HuH-7.5 (cell line): Measurements from ENCODE around the gene TPGS1.

ENCODE experiments used
- DNase-seq: peaks from one replicate; pipeline ENCODE4 v3.0.0; 2011; ENCODE audit warnings: low spot score

TPGS1 gene

GRCh38 chr19:518598-519231 lies 11.4 kb downstream of the TPGS1 start:
- DNase-seq = no peak

DNA sequence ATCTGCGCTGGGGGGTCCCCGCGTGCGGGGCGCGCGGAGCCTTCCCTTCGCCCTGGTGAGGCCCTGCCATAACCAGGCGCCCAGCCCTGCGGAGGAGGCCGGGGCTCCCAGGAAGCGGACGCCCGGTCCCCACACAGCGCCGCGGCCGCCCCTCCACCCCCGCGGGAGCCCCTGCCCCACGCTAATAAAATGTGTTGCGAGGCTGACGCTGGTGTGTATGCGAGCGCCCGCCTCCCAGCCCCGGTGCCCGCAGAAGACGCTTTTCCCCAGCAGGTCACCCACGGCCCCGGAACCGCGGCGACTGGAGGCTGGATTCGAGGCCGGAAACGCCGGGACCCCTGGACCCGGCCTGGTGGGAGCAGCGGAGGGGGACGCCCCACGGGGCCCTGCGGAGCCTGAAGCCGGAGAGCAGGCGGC lies 12.2 kb downstream of the TPGS1 start:
- no peak for DNase-seq

- no peak for DNase-seq
Observed at GRCh38 chr19:522726-523125, 15.4 kb downstream of the TPGS1 start.

GRCh38 chr19:524062-524674 lies 16.9 kb downstream of the TPGS1 start:
- DNase-seq = peak; percentile 77

DNA sequence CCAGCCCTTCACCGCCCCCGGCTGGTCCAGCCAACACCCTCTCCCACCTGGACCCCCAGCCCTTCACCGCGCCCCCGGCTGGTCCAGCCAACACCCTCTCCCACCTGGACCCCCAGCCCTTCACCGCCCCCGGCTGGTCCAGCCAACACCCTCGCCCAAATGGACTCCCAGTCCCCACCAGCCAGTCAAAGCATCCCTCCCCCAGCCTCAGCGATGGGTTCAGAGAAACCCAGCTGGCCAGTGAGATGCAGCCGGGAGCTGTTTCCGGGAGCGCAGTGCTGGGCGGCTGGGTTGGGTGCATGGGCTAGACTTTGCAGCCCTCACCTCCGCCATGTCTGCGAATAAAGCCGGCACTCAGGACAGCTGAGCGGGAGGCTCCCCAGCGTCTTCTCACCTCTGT lies 17.7 kb downstream of the TPGS1 start:
- DNase-seq = no peak

GRCh38 chr19:525857-526419 lies 18.6 kb downstream of the TPGS1 start:
- no peak for DNase-seq

GRCh38 chr19:530134-531008 lies 23.1 kb downstream of the TPGS1 start:
- DNase-seq = no peak

DNA sequence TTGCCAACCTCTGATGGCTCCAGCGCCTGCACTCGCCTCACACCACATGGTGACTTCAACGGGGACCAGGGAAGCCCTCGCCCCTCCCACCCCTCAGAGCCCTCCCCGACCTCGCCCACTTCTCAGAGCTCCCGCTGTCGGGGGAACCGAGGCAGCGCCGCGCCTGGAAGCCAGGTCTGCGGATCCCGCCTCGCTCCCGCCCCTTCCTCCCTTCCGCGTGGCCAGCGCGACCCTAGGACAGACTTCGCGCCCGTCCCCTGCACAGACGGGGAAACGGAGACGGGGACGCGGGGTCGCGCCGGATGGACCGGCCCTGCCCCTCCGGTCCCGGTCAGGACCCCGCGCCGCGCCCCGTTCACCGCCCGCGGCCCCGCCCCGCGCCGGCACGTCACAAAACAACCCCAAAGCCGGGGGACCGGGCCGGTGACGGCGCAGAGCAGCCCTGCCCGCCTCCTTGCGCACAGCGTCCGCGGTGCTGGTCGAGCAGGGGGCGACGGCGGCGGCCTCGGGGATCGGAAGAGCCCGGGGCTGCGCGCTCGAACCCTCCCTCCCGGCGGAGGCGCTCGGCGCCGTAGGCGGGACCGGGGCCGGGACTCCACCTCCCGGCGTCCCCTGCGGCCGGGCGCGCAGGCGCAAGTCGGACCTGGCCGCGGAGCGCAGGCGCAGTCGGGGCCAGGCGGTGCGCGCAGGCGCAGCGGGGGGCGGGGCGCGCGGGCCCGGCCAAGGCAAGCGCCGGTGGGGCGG lies 23.9 kb downstream of the TPGS1 start:
- DNase-seq = peak; percentile 99

DNA sequence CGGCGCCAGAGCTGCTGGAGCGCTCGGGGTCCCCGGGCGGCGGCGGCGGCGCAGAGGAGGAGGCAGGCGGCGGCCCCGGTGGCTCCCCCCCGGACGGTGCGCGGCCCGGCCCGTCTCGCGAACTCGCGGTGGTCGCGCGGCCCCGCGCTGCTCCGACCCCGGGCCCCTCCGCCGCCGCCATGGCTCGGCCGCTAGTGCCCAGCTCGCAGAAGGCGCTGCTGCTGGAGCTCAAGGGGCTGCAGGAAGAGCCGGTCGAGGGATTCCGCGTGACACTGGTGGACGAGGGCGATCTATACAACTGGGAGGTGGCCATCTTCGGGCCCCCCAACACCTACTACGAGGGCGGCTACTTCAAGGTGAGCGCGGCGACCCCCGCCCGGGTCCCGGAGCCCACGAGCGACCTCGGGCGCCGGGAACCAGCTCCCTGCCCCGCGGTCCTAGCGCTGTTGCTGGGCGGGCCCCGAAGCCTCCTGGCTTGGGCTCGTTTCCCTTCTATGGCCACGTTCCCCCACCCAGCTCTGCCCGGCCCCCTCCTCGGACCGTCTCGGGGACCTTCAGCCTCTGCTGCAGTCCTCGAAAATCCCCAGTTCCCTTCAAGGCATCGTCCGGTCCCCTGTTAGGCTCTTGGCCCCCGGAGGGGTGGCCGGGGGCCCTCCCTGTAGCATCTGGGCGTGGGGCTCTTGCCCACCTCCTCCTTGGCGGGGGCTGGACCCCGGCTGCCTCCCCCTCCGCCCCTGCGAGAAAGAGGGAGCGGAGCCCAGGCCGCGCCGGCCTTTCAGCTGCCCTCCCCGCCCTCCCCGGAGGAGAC lies 24.7 kb downstream of the TPGS1 start, which contains the start of gene CDC34:
CDC34 (plus strand) TSS at position 8 of the 808 bp plus-strand sequence; CDS start at position 180, 172 bp downstream.
- DNase-seq = peak; percentile 64

DNA sequence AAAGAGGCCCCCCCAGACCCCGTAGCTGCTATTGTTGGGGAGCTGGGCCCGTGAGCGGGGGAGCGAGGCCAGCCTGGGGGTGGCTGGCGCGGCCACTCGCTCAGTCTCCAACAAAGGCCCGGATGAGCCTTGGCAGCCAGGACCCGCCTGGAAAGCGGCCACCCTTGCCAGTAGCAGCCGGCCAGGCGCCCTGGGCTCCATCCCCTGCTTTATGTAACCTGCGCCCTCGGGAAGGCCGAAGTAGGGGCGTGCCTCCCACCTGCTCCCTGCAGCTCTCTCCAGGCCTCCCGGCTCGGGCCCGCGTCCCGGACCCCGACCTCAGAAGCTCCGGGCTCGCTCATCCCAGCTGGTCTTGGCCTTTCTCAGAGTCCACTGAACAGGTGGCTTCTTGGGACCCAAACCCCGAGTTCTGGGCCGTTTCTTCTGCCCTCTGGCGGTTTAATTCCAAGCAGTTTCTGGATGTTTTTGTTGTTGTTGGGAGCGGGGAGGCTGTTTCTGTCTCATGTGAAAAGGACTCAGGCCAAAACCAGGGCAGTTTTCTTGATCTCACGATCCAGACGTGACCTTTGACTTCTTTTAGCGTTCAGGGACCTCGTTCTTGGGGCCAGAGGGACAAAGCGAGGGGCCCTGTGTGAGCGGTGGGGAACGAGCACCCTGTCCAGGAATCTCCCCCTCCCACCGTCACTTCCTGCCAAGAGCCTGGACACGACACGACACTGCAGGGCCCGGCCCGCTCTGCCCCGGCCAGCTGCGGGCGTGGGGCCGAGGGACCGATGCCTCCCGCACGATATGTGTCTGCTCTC lies 25.5 kb downstream of the TPGS1 start:
- DNase-seq = peak; percentile 78

GRCh38 chr19:533364-534058 lies 26.2 kb downstream of the TPGS1 start:
- DNase-seq = no peak

GRCh38 chr19:534088-534487 lies 26.8 kb downstream of the TPGS1 start:
- DNase-seq = no peak

GRCh38 chr19:535017-535835 lies 27.9 kb downstream of the TPGS1 start:
- peak; percentile 62 for DNase-seq

DNA sequence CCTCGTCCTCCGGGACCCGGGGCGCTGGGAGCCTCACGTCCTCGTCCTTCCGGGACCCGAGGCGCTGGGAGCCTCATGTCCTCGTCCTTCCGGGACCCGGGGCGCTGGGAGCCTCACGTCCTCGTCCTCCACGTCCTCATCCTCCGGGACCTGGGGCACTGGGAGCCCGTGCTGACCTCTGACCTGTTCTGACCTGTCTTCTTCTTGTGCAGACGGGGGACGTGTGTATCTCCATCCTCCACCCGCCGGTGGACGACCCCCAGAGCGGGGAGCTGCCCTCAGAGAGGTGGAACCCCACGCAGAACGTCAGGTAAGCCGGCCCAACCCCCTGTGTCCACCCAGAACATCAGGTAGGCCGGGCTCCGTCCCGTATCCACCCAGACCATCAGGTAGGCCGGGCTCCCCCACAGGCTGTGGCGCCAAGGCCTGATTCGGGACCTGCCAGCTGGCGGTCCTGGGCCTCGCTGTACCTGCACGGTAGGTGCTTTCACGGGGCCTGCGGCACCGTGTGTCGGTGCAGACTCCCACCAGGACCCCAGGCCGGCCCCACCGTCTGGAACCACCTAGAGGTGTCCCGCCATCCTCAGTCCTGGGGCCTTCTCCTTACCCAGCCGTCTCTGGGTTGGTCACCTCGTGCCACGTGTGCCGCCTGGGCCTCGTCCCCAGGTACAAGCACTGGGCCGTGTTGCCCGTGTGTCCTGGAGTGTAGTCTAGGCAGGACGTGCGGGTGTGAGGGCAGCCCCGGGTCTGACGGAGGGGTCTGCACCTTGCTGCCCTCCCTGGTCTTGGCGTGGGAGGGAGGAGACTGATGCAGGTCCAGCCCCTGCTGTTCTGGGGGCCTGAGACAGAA lies 29.0 kb downstream of the TPGS1 start:
- no peak for DNase-seq

DNA sequence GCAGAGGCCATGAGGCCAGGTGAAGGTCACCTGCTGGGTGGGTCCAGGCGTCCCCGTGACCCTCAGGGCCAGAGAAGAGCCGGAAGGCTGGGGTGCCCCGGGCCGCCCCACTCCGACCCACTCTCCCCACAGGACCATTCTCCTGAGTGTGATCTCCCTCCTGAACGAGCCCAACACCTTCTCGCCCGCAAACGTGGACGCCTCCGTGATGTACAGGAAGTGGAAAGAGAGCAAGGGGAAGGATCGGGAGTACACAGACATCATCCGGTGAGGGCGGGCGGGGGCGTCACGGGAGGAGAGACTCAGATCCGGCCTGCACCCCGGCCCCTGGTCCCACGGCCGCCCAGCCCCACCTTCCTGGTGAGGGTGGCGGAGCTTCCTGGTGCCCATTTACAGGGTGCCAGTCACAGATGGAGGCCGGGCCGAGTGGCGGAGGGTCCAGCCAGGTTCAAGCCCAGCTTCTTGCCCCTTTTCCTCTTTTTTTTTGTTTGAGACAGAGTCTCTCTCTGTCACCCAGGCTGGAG lies 29.6 kb downstream of the TPGS1 start:
- no peak for DNase-seq

DNA sequence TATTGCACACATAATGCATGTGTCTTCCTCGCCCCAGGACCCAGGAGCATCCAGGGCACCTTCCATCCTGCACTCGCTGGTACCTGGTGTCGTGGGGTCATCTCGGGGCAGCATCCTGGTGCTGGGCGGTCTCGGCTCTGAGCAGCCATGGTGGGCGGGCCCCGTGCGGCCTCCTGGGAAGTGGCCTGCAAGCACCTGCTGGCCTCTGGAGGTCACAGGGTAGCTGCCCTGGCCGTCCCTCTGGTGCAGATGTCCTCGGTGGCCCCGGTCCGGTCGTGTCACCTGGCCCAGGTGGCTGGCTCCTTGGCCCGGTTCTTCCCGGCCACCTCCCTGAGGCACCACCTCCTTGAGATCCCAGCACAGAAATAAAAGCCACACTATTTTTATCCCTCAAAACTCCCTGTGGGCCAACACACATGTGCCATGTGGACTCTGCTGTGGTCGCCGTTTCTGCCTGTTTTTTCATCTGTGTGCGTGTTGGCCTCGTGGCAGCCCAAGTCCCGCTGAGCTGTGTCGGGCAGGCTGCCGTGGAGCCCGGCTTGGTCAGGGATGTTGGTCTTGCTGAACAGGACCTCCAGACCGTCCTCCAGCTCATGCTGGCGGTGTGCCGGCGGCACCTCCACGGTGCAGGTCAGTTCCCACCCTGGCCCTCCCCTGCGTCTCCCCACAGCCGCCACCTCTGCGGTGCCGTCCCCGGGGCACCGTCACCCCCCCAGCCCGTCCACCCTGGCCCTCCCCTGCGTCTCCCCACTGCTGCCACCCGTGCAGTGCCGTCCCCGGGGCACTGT lies 31.5 kb downstream of the TPGS1 start:
- no peak for DNase-seq
